ELF-1 (cell line): ENCODE data around the gene EZH1.

Source experiments
- DNase-seq: peaks from one replicate; pipeline ENCODE4 v3.0.0-alpha.2; 2016; ENCODE audit warnings: low read depth, low spot score

Gene EZH1

GRCh38 chr17:42682722-42683403 is 62.0 kb downstream of the EZH1 start:
- DNase-seq: peak; percentile 74

GRCh38 chr17:42681976-42682721 is 62.7 kb downstream of the EZH1 start, which contains the start of gene CNTNAP1:
CNTNAP1 (plus strand) TSS chr17:42682531; CDS start chr17:42682830, 299 bp downstream.
- peak; percentile 70 for DNase-seq

- peak; percentile 34 for DNase-seq
Observed at GRCh38 chr17:42680331-42680808, 64.5 kb downstream of the EZH1 start.

GRCh38 chr17:42679492-42680330 is 65.1 kb downstream of the EZH1 start:
- peak; percentile 94 for DNase-seq

- DNase-seq: peak; percentile 49
Observed at GRCh38 chr17:42678951-42679491, 65.8 kb downstream of the EZH1 start.

GRCh38 chr17:42677921-42678781 is 66.7 kb downstream of the EZH1 start:
- peak; percentile 96 for DNase-seq

GRCh38 chr17:42677012-42677857 is 67.6 kb downstream of the EZH1 start:
- DNase-seq: peak; percentile 99

- DNase-seq: peak; percentile 56
Observed at GRCh38 chr17:42676424-42677011, 68.3 kb downstream of the EZH1 start, which contains the start of gene PLEKHH3. PLEKHH3 (minus strand) TSS chr17:42676994; CDS start chr17:42676563, 431 bp downstream.

- peak; percentile 79 for DNase-seq
Observed at GRCh38 chr17:42675965-42676423, 68.8 kb downstream of the EZH1 start.

- no peak for DNase-seq
Observed at GRCh38 chr17:42675348-42675964, 69.4 kb downstream of the EZH1 start.

DNA sequence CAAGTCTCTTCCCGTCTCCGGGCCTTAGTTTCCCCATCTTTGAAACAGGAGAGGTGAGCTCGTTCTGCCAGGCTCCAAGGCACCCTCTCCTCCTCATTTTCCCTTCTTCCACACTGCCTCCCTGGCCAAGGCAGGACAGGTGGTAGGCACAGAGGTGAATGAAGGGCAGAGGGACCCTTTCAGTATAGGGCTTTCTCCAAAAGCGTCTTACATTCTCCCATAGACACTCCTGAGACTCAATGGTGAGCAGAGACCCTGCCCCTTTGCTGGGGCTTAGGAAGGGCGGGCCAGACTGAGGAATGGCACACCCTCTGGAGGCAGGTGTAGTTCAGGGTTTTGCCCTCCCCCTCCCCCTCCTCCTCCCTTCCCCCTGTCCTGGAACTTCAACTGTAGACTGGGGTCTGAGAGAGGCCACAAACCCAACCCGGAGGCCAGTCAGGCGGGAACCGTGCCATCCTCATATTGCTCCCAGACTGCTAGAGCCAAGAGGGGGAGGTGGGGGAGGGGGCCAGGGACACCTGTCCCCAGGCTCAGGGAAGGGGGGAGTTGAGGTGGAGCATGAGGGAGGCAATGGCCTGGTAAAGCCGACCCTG is 70.0 kb downstream of the EZH1 start:
- peak; percentile 58 for DNase-seq

GRCh38 chr17:42673885-42674754 is 70.7 kb downstream of the EZH1 start:
- DNase-seq: peak; percentile 47

DNA sequence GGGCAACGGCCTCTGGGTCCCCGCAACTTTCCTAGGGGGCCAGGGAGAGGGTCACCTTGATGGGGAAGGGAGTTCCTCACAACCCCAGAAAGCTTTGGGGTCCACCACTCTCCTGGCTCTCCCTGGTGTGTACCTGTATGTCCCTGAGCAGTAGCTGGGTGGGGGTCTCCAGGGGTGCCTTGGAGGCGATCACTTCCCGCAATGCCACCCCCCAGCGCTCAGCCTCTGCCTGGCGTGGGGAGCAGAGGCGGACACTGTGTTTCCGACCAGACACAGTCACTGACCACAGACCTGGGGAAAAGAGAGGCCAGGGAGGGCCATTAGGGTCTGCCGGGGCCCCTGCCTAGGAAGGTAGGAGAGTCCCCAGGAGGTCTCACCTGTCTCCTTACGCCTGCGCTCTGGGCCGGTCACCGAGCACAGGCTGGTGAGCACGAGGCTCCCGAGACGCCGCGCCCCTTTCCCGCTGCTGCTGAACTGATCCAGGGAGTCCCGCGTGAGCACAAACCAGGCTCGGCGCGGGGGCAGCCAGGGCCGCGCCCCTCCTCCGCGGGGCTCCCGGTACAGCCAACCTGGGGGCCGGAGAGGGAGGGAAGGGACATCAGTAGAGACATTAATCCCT is 71.5 kb downstream of the EZH1 start:
- no peak for DNase-seq

DNA sequence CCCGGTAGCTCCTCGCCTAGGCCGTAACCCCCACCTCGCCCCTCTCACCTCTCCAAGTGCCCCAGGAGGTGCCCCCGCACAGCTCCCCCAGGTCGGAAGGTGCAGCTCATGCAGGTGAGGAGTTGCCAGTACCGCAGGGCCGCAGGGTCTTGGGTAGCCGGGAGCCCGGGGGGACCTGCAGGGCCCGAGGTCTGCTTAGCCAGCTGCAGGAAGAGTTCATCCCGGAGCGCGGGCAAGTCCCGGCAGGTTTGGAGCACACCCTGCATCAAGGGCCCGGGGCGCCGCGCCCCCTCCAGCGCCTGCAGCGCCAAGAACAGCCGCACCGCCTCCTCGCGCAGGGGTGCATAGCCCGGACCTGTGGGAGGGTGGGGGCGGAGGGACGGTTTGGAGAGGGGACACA is 72.8 kb downstream of the EZH1 start:
- peak; percentile 45 for DNase-seq

DNA sequence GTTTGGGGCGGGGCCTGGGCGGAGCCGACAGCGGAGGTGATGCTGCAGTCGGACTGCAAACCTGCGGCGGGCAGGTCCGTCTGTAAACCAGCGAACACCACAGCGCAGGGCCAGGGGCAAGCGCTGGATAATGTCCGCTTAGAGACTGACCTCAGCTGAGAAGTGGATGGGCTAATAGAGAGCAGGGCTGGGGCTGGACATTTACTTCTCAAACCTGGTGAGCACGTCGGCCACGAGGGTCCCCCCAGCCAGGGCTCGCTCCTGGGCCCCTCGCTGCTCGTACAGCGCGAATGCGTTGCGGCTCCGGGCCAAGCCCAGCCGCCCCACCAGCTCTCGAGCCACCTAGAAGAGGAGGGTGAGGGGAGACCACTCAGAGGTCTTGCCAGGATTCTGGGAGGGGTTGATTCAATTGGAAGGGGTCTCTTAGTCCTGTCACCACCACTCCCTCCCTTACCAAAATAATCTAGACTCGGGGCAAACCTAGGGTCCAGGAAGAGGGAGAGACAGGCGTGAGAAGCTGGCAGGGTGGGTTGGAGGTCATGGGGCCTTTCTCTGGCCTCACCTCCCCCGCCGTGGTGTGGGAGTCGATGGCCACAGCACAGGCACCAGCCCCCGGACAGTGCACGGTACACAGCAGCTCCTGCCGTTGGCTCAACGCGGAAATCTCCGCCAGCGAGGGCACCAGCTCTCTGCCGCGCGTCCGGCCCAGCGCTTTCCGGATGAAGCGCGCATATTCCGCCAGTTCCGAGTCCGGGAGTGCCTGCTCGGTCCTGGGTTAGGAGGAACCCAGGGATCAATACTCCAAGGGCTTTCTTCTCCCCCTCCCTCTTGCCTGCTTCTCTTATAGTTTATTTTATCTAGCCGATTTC is 73.8 kb downstream of the EZH1 start:
- DNase-seq: peak; percentile 37
